ENCODE data around the gene SLC35D1. TPM values are rescaled to one million over a fixed set of nuclear protein-coding genes. Genes with fewer than 3 reads are reported as not detected.

The SLC35D1 gene
- total and polyA plus RNA-seq, 2 of the 8 experiments (the other 6 are each of a cell fraction or from before 2014, with no cell fraction given) = 1.2 to 2.7 TPM

DNA sequence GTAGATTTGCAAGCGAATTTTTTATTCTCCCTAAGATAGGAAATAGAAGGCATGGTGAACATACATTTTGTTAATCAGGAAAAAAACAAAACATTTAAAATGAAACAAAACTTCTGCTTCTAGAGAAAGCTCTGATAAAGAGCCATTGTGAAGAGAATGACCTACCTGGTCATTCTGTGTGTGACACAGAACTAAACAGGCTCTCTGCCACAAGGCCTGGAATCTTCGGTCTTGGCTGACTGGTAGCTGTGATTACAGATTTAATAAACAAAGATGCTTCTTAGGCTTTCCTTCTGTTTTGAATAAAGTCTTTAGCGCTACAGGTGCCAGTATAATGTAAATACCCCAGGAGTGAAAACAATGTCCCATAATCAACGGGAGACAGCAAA is 22.1 kb downstream of the SLC35D1 start:
- 93% methylated on average over 4 of the region's 4 CpGs; no CpG with 5 or more reads in 1 of the 2 experiments for WGBS, 2 experiments (ENCODE audit: extremely low coverage in 1 of 2, insufficient coverage in 1 of 2, insufficient read length in 1 of 2, insufficient replicate concordance in 2 of 2, low coverage in 1 of 2, low lambda C conversion rate in 2 of 2, missing lambda C conversion rate in 1 of 2)
- H2BK15ac ChIP-seq (ENCODE audit: low read length) = no peak overlapping the region
- H4K20me1 ChIP-seq (replicated peaks in 1 of 2; ENCODE audit: control insufficient read depth in 1 of 2, insufficient read depth in 2 of 2, low read length in 2 of 2) = no peaks in the 10 kb centered on the region
- no peaks in the 10 kb centered on the region for H3K9me3 ChIP-seq (ENCODE audit: insufficient read depth in 2 of 2, low read depth in 1 of 2, low read length in 1 of 2)
- no peak overlapping the region for H3K27ac ChIP-seq (ENCODE audit: low read depth, low read length)
- no peaks in the 10 kb centered on the region for H3K27me3 ChIP-seq (replicated peaks in 1 of 4; ENCODE audit: control insufficient read depth in 3 of 4, extremely low read depth in 1 of 4, insufficient read depth in 3 of 4, low read length in 3 of 4)
- H4K8ac ChIP-seq (ENCODE audit: extremely low read depth, insufficient read depth, low read length) = no peak overlapping the region
- H3K14ac ChIP-seq (ENCODE audit: insufficient read length) = no peak overlapping the region
- H3K4ac ChIP-seq (replicated peaks; ENCODE audit: insufficient read length, low read depth, low read length) = no peak overlapping the region
- H2AK5ac ChIP-seq (ENCODE audit: low read depth, low read length) = no peak overlapping the region
- no peak overlapping the region for H2BK5ac ChIP-seq (ENCODE audit: low read depth, low read length)
- no peaks in the 10 kb centered on the region for H3K79me1 ChIP-seq (ENCODE audit: low read depth, low read length)
- POLR2A ChIA-PET (ENCODE audit: partially characterized antibody) = no interaction called here
- no peaks in the 10 kb centered on the region for H3K4me1 ChIP-seq (replicated peaks in 1 of 4; ENCODE audit: control insufficient read depth in 3 of 4, insufficient read depth in 4 of 4, low read length in 3 of 4)
- no peaks in the 10 kb centered on the region for H3K79me2 ChIP-seq (ENCODE audit: control insufficient read depth in 1 of 2, insufficient read depth in 2 of 2, low read length in 2 of 2)
- no peak overlapping the region for H3K9ac ChIP-seq (replicated peaks in 1 of 4; ENCODE audit: extremely low read depth in 1 of 4, low read depth in 3 of 4, low read length in 3 of 4)
- no peak for TF ChIP-seq BCL11A (IDR thresholded peaks at IDR 0.05; ENCODE audit: low read depth in 2 of 2, low read length in 2 of 2)
- no peak for TF ChIP-seq YY1 (IDR thresholded peaks at IDR 0.05; ENCODE audit: low read depth, low read length)
- TF ChIP-seq CREB1 (IDR thresholded peaks at IDR 0.05) = no peak
- TF ChIP-seq SIX5 (IDR thresholded peaks at IDR 0.05; ENCODE audit: low read depth, low read length) = no peak
- TF ChIP-seq TEAD4 (IDR thresholded peaks at IDR 0.05; ENCODE audit: low read depth, low read length) = no peak
- TF ChIP-seq NANOG (IDR thresholded peaks at IDR 0.05; ENCODE audit: insufficient read depth, low read depth, low read length, poor library complexity, severe bottlenecking) = no peak
- H2BK120ac ChIP-seq (replicated peaks; ENCODE audit: low read depth, low read length) = no peak overlapping the region
- DNase-seq (ENCODE audit: low read depth in 1 of 2, low spot score in 2 of 2) = no peak
- CTCF ChIA-PET (ENCODE audit: partially characterized antibody) = interaction anchor here (0.6 to 2.2 kb wide), 3 partner anchors 98 to 254 kb away, joined by 3 to 6 read pairs (median 3); no protein-coding TSS in a partner anchor
- no peak overlapping the region for H2AFZ ChIP-seq (ENCODE audit: low read length)
- H3K4me2 ChIP-seq (ENCODE audit: insufficient read depth in 1 of 2, low read depth in 2 of 2, low read length in 2 of 2) = no peak overlapping the region
- H3K23ac ChIP-seq (ENCODE audit: insufficient read length) = no peak overlapping the region
- H2BK20ac ChIP-seq (ENCODE audit: low read length) = no peak overlapping the region
- H4K5ac ChIP-seq (ENCODE audit: insufficient read length, low read depth, low read length) = no peak overlapping the region
- H3K18ac ChIP-seq (ENCODE audit: extremely low read depth, low read length) = no peak overlapping the region
- H3K4me3 ChIP-seq (ENCODE audit: extremely low read depth in 1 of 4, insufficient read depth in 2 of 4, low read depth in 3 of 4, low read length in 4 of 4) = no peak overlapping the region
- H3K36me3 ChIP-seq (ENCODE audit: control insufficient read depth in 2 of 4, insufficient read depth in 4 of 4, low read length in 3 of 4) = no peaks in the 10 kb centered on the region; a peak in 1 of 8 replicates
- no peak overlapping the region for H3K56ac ChIP-seq (replicated peaks; ENCODE audit: insufficient read length, low read depth, low read length)
- no peaks in the 10 kb centered on the region for H3K23me2 ChIP-seq (ENCODE audit: low read depth, low read length)
- FAIRE-seq = no peak
- H2BK12ac ChIP-seq (ENCODE audit: low read depth, low read length) = no peak overlapping the region
- no peak overlapping the region for H4K91ac ChIP-seq (replicated peaks; ENCODE audit: insufficient read length, low read length)
